Occipital lobe (tissue), 2 donors: ENCODE results near the gene FBXW11. TPM values are rescaled to one million over a fixed set of nuclear protein-coding genes. Genes with fewer than 3 reads are reported as not detected.
"Not testable (repeated sequence)": the region's sequence is repeated elsewhere in the genome, so short reads cannot be mapped to it uniquely, and the experiment has no call there.

Experiments used
- DNase-seq: peaks from one replicate; lab custom pipeline; 2025; lab: John Stamatoyannopoulos, UW
- total RNA-seq: library from RNA; depleted of rRNA; stranded (reverse); fragments of >200 nt; gene quantifications from one replicate; pipeline ENCODE4 v1.2.3, GENCODE V29; 2014

FBXW11 gene
- total RNA-seq, 1 donor from 2014 or later, result 162 TPM

- DNase-seq, result not testable (repeated sequence)
Observed at GRCh38 chr5:171915700-171916099, 90.7 kb downstream of the FBXW11 start.

GRCh38 chr5:171914726-171915338, 91.6 kb downstream of the FBXW11 start:
- no peak for DNase-seq

GRCh38 chr5:171913987-171914273, 92.5 kb downstream of the FBXW11 start:
- no peak for DNase-seq

GRCh38 chr5:171911152-171911551, 95.3 kb downstream of the FBXW11 start:
- no peak for DNase-seq

GRCh38 chr5:171908638-171909037, 97.8 kb downstream of the FBXW11 start:
- DNase-seq, result no peak

- DNase-seq, result no peak
Observed at GRCh38 chr5:171907725-171908343, 98.6 kb downstream of the FBXW11 start.

GRCh38 chr5:171906703-171907590, 99.5 kb downstream of the FBXW11 start:
- DNase-seq, result no peak

- DNase-seq, result no peak
Observed at GRCh38 chr5:171906066-171906570, 100.3 kb downstream of the FBXW11 start.

GRCh38 chr5:171904886-171905285, 101.6 kb downstream of the FBXW11 start:
- no peak for DNase-seq

- DNase-seq, result no peak
Observed at GRCh38 chr5:171901764-171902163, 104.7 kb downstream of the FBXW11 start.

- no peak for DNase-seq
Observed at GRCh38 chr5:171899792-171900191, 106.6 kb downstream of the FBXW11 start.

- no peak for DNase-seq
Observed at GRCh38 chr5:171898879-171899278, 107.6 kb downstream of the FBXW11 start.

- DNase-seq, result no peak
Observed at GRCh38 chr5:171898386-171898785, 108.1 kb downstream of the FBXW11 start.

GRCh38 chr5:171897231-171897630, 109.2 kb downstream of the FBXW11 start:
- DNase-seq, result no peak

GRCh38 chr5:171895081-171895480, 111.4 kb downstream of the FBXW11 start:
- DNase-seq, result no peak

- DNase-seq, result no peak
Observed at GRCh38 chr5:171893290-171893886, 113.0 kb downstream of the FBXW11 start.

- DNase-seq, result no peak
Observed at GRCh38 chr5:171891595-171891994, 114.8 kb downstream of the FBXW11 start.

- DNase-seq, result no peak
Observed at GRCh38 chr5:171891150-171891549, 115.3 kb downstream of the FBXW11 start.

GRCh38 chr5:171888051-171888481, 118.4 kb downstream of the FBXW11 start:
- no peak for DNase-seq

- DNase-seq, result not testable (repeated sequence)
Observed at GRCh38 chr5:171886037-171886436, 120.4 kb downstream of the FBXW11 start.

GRCh38 chr5:171882118-171882517, 124.3 kb downstream of the FBXW11 start:
- DNase-seq, result no peak

- no peak for DNase-seq
Observed at GRCh38 chr5:171874234-171874633, 132.2 kb downstream of the FBXW11 start.
